Spleen (tissue), 11 donors: ENCODE data around the gene DAZL. TPM values are rescaled to one million over a fixed set of nuclear protein-coding genes. Genes with fewer than 3 reads are reported as not detected.

Source experiments
- DNase-seq: peaks from one replicate; pipeline ENCODE4 v3.0.0-alpha.2; 2020
- H3K27ac ChIP-seq, 8 donors: fragments of 200-600 bp; sonication (generic) in 7 of 8; 1 replicate in 4 of 8; 2 replicates in 4 of 8; pipeline versions ENCODE4 v1.5.0 to v1.8.0; 2016 to 2021; ENCODE audit warnings: inconsistent platforms in 4 of 8, mild to moderate bottlenecking in 4 of 8, moderate library complexity in 1 of 8
- H3K27me3 ChIP-seq, 7 donors: fragments of 200-600 bp; sonication (generic) in 6 of 7; replicated peaks in 1 of 7; 1 replicate in 4 of 7; 2 replicates in 3 of 7; pipeline versions ENCODE4 v1.5.0 to v1.8.0; 2016 to 2021; ENCODE audit warnings: inconsistent platforms in 3 of 7, mild to moderate bottlenecking in 1 of 7
- H3K36me3 ChIP-seq, 6 donors: fragments of 200-600 bp; sonication (generic) in 5 of 6; 1 replicate in 4 of 6; 2 replicates in 2 of 6; pipeline versions ENCODE4 v1.5.0 to v1.8.0; 2016 to 2021; ENCODE audit warnings: inconsistent platforms in 2 of 6
- H3K4me1 ChIP-seq, 6 donors: fragments of 200-600 bp; sonication (generic) in 5 of 6; 1 replicate in 3 of 6; 2 replicates in 3 of 6; pipeline versions ENCODE4 v1.5.0 to v1.8.0; 2016 to 2021; ENCODE audit warnings: inconsistent platforms in 3 of 6
- H3K4me3 ChIP-seq, 8 donors: fragments of 200-600 bp; sonication (generic) in 7 of 8; 1 replicate in 4 of 8; 2 replicates in 4 of 8; pipeline versions ENCODE4 v1.5.0 to v1.8.0; 2016 to 2021; ENCODE audit warnings: inconsistent platforms in 4 of 8, mild to moderate bottlenecking in 4 of 8, moderate library complexity in 2 of 8
- H3K9me3 ChIP-seq, 8 donors: fragments of 200-600 bp; sonication (generic) in 7 of 8; 1 replicate in 4 of 8; 2 replicates in 4 of 8; pipeline versions ENCODE4 v1.5.0 to v1.8.0; 2016 to 2021; ENCODE audit warnings: inconsistent platforms in 4 of 8
- POLR2A ChIP-seq, 3 donors: fragments of 450-650 bp; IDR thresholded peaks; one replicate each; pipeline ENCODE4 v1.5.1; 2017; ENCODE audit warnings: antibody characterized with exemption in 3 of 3, mild to moderate bottlenecking in 1 of 3
- POLR2AphosphoS5 ChIP-seq, 3 donors: sonication (generic); formaldehyde crosslinking; IDR thresholded peaks; one replicate each; pipeline ENCODE4 v1.5.1; 2017; ENCODE audit warnings: antibody characterized with exemption in 3 of 3
- WGBS, 5 donors: extraction: QIAGEN DNeasy Blood & Tissue Kit in 3 of 5; methylation state at CpG; one replicate each; pipeline versions ENCODE4 v1.1.5 to v1.1.7; 2013 to 2018; 5-methylcytosine and 5-hydroxymethylcytosine counted together
- intact Hi-C: fragments of 100-400 bp; cut with DNase I; formaldehyde crosslinking; loops from one replicate; pipeline ENCODE4 v1.15.0; 2023; ENCODE audit warnings: low total_unique reads
- polyA plus RNA-seq, 3 donors: library from polyadenylated mRNA; stranded (reverse); fragments of 200-250 nt; gene quantifications; one replicate each; pipeline ENCODE4 v1.2.1, GENCODE V29; 2013
- total RNA-seq, 7 donors: library from RNA; depleted of rRNA in 3 of 7; stranded (reverse); fragments of >200 nt in 3 of 7; fragmentation: NEBNext Ultra II Directional in 4 of 7; extraction: Animal tissue kit (Norgen Biotek cat#: 25700) in 4 of 7; gene quantifications; one replicate each; pipeline versions ENCODE4 v1.1.0 to v1.2.1, GENCODE V29; 2016 to 2021
- TF ChIP-seq, protein P1 (sequence below), 11 experiments: fragments of 200-600 bp in 7 of 11; fragments of 450-650 bp in 4 of 11; sonication (generic) in 4 of 11; IDR thresholded peaks in 8 of 11; conservative IDR thresholded peaks in 3 of 11; 1 replicate in 7 of 11; 2 replicates in 4 of 11; pipeline versions ENCODE4 v1.4.0 to v1.8.0; 2016 to 2021; ENCODE audit warnings: antibody characterized with exemption in 11 of 11, inconsistent platforms in 4 of 11, mild to moderate bottlenecking in 1 of 11
- donor health status: healthy with polysubstance abuse.
- donor health status: DM: no; HTN: no; CAD: no; lungs with moderate emphysema.
- donor health status: DM: no; HTN: no; CAD: no.
- donor health status: Bipolar disorder and iron deficiency.
- donor health status: healthy.
- donor health status: DM: no; HTN: no; CAD: no.
- donor health status: DM: yes; HTN: yes; CAD: no.

DAZL gene
- total and polyA plus RNA-seq, 10 donors, result 0.04 to 0.51 (median 0.30) TPM; not detected in 5

DNA sequence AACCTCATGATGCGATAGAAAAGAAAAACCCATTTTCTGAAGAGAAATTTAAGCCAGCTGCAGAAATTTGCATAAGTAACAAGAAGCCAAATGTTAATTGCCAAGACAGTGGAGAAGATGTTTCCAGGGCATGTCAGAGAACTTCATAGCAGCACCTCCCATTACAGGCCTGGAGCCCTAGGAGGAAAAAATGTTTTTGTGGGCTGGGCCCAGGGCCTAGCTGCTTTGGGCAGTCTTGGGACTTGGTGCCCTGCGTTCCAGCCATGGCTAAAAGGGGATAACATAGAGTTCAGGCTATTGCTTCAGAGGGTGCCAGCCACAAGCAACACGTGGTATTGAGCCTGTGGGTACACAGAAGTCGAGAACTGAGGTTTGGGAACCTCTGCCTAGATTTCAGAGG is 10.9 kb upstream of the DAZL start:
- H3K27ac ChIP-seq, result no peak overlapping the region
- peaks cover 0 to 12% (median 7%) of the 10 kb centered on the region in 8 donors for H3K9me3 ChIP-seq
- TF ChIP-seq, protein P1, sequence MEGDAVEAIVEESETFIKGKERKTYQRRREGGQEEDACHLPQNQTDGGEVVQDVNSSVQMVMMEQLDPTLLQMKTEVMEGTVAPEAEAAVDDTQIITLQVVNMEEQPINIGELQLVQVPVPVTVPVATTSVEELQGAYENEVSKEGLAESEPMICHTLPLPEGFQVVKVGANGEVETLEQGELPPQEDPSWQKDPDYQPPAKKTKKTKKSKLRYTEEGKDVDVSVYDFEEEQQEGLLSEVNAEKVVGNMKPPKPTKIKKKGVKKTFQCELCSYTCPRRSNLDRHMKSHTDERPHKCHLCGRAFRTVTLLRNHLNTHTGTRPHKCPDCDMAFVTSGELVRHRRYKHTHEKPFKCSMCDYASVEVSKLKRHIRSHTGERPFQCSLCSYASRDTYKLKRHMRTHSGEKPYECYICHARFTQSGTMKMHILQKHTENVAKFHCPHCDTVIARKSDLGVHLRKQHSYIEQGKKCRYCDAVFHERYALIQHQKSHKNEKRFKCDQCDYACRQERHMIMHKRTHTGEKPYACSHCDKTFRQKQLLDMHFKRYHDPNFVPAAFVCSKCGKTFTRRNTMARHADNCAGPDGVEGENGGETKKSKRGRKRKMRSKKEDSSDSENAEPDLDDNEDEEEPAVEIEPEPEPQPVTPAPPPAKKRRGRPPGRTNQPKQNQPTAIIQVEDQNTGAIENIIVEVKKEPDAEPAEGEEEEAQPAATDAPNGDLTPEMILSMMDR (IDR thresholded peaks at IDR 0.05 in 8 of 11, conservative IDR thresholded peaks at IDR 0.05 in 3 of 11), result no peak
- no peak for TF ChIP-seq POLR2AphosphoS5 (IDR thresholded peaks at IDR 0.05)
- no peak for TF ChIP-seq POLR2A (IDR thresholded peaks at IDR 0.05)
- H3K4me1 ChIP-seq, result no peaks in the 10 kb centered on the region
- intact Hi-C loops, result no loop called here
- H3K36me3 ChIP-seq, result no peaks in the 10 kb centered on the region
- no peaks in the 10 kb centered on the region for H3K27me3 ChIP-seq
- WGBS, 5 donors, result 83 to 94% (median 87%) methylated on average over 4 of the region's 4 CpGs
- H3K4me3 ChIP-seq, result no peak overlapping the region
- DNase-seq, result no peak

DNA sequence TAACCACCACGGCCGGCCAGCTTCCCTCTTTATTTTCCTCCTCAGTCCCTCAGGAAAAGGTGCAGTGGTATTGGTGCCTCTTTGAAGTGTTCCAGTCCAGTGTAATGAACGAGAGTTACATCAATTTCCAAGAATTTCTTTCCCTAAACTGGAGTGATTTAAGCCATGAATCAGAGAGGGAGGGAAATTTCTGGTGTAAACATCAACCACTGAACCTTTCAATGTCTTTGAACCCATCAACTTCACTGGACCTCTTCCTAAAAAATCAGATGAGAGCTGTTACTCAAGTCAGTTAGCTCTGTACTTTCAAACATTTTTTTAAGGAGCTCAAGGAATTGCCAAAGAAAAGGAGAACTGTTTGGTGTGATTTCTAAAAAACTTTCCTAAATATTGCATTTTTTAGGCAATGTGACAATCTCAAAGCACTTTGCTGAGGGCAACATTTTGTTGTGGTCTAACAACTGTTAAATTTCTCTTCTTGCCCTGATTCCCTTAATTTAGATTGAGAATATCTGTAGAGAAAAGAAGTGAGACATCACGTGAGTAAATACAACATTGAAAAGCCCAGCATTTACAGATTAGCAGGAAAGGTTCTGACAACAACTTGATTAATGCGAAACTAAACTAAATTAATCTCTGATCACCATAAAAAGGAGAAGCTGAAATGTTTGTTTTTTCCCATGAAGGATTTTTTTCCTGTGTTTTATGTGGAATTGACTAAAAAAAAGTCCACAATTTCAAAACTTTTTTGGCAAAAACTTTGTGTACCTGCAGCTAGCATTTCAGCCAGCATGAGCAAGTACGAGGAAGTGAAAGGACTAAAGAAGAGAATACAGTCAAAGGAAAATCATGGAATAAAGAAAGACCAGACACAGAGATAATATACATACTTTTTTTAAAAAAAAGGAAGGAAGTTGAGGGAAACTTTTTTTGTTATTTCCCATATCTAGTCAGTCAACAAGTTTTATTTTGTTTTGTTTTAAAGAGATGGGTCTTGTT is 9.1 kb upstream of the DAZL start:
- 84 to 91% (median 89%) methylated on average over 6 of the region's 6 CpGs for WGBS, 5 donors

DNA sequence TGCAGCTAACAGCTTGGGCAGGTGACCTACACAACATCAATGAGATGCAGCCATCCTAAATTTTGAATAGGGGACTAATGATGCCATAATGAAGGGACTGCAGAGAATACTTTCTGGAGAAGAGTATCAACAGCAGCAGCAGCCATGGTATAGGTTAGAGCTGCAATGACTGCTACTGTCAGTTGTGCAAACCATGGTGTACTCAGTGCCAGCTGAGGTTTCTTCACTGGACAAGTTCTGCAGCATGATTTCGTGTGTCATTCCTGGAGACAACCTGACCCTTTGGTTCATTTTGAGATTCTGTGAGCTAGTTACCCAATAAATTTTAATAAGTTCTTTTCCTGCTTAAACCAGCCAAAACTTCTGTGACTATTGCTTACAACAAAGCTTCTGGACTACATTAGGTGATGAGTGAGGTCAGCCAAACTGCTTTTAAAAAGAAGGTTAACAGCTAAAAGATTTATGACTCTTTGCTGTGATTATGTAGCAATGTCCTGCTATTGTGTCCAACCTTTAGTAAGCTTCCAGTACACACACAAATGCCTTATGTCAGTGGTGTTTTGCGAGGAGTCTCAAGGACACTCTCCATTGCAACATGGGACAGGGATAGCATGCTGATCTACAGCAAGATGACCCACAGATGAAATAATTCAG is 4.8 kb upstream of the DAZL start:
- intact Hi-C loops, result loop anchor here (10.0 kb wide), 2 partner anchors 425 to 1235 kb away; no protein-coding TSS in a partner anchor
- Histone ChIP-seq H3K27ac (no peak overlapping the region), H3K4me3 (no peak overlapping the region), H3K27me3 (no peaks in the 10 kb centered on the region), H3K9me3 (peaks cover 0 to 4% (median 0%) of the 10 kb centered on the region in 8 donors), H3K36me3 (no peaks in the 10 kb centered on the region), H3K4me1 (no peaks in the 10 kb centered on the region)
- 62 to 73% (median 68%) methylated on average over 2 of the region's 2 CpGs for WGBS, 5 donors
- no peak for DNase-seq
- TF ChIP-seq POLR2AphosphoS5 (IDR thresholded peaks at IDR 0.05) (no peak), POLR2A (IDR thresholded peaks at IDR 0.05) (no peak)
- TF ChIP-seq, protein P1 (IDR thresholded peaks at IDR 0.05 in 8 of 11, conservative IDR thresholded peaks at IDR 0.05 in 3 of 11), result no peak

More for the DNA sequence above, 9.1 kb upstream of the DAZL start:
- no peak overlapping the region for H3K27ac ChIP-seq
- intact Hi-C loops, result no loop called here
- no peaks in the 10 kb centered on the region for H3K4me1 ChIP-seq
- TF ChIP-seq POLR2AphosphoS5 (IDR thresholded peaks at IDR 0.05) (no peak), POLR2A (IDR thresholded peaks at IDR 0.05) (no peak)
- TF ChIP-seq, protein P1 (IDR thresholded peaks at IDR 0.05 in 8 of 11, conservative IDR thresholded peaks at IDR 0.05 in 3 of 11), result no peak
- H3K36me3 ChIP-seq, result no peaks in the 10 kb centered on the region
- peaks cover 0 to 12% (median 7%) of the 10 kb centered on the region in 8 donors for H3K9me3 ChIP-seq
- no peaks in the 10 kb centered on the region for H3K27me3 ChIP-seq
- no peak overlapping the region for H3K4me3 ChIP-seq
- no peak for DNase-seq
